ENCODE results near the gene CXXC1.
"Not testable (repeated sequence)": the region's sequence is repeated elsewhere in the genome, so short reads cannot be mapped to it uniquely, and the experiment has no call there.

The CXXC1 gene

DNA sequence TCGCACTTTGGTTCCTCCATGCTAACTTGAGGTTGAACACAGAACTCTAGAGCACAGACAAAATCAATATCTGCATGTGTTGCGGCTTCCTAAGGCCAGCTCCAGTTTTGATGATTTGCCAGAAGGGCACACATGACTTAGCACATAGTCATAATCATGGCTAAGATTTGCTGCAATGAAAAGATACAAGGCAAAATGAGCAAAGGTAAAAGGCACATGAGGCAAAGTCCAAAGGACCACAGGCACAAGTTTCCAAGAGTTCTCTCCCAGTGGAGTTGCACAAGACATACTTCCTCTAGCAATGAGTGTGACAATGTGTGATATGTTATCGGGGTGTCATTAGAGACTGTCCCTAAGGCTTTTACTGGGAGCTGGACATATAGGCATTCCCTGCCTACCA is 24.2 kb upstream of the CXXC1 start:
- TF ChIP-seq, protein P1, sequence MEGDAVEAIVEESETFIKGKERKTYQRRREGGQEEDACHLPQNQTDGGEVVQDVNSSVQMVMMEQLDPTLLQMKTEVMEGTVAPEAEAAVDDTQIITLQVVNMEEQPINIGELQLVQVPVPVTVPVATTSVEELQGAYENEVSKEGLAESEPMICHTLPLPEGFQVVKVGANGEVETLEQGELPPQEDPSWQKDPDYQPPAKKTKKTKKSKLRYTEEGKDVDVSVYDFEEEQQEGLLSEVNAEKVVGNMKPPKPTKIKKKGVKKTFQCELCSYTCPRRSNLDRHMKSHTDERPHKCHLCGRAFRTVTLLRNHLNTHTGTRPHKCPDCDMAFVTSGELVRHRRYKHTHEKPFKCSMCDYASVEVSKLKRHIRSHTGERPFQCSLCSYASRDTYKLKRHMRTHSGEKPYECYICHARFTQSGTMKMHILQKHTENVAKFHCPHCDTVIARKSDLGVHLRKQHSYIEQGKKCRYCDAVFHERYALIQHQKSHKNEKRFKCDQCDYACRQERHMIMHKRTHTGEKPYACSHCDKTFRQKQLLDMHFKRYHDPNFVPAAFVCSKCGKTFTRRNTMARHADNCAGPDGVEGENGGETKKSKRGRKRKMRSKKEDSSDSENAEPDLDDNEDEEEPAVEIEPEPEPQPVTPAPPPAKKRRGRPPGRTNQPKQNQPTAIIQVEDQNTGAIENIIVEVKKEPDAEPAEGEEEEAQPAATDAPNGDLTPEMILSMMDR (IDR thresholded peaks at IDR 0.05; ENCODE audit: low read depth, low read length), result no peak

DNA sequence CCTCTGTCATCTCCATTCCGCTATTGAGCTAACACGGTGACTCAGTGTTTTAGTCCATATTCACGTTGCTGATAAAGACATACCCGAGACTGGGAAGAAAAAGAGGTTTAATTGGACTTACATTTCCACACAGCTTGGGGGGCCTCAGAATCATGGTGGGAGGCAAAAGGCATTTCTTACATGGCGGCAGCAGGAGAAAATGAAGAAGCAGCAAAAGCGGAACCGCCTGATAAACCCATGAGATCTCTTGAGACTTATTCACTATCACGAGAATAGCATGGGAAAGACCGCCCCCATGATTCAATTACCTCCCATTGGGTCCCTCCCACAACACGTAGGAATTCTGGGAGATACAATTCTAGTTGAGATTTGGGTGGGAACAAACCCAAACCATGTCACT is 22.6 kb upstream of the CXXC1 start:
- no peak for DNase-seq
- Histone ChIP-seq H3K36me3 (no peaks in the 10 kb centered on the region), H3K27ac (no peak overlapping the region), H3K4me3 (ENCODE audit: low read depth, low read length) (no peak overlapping the region), H3K27me3 (ENCODE audit: insufficient read depth, low read depth, severe bottlenecking) (no peaks in the 10 kb centered on the region), H3K9me3 (ENCODE audit: severe bottlenecking) (peaks cover 9% of the 10 kb centered on the region)
- TF ChIP-seq, protein P1 (IDR thresholded peaks at IDR 0.05; ENCODE audit: low read depth, low read length), result no peak

More for the DNA sequence above, 24.2 kb upstream of the CXXC1 start:
- Histone ChIP-seq H3K4me3 (ENCODE audit: low read depth, low read length) (no peak overlapping the region), H3K9me3 (ENCODE audit: severe bottlenecking) (peaks cover 3% of the 10 kb centered on the region), H3K27ac (no peak overlapping the region), H3K27me3 (ENCODE audit: insufficient read depth, low read depth, severe bottlenecking) (no peaks in the 10 kb centered on the region), H3K36me3 (no peaks in the 10 kb centered on the region)
- DNase-seq, result no peak

DNA sequence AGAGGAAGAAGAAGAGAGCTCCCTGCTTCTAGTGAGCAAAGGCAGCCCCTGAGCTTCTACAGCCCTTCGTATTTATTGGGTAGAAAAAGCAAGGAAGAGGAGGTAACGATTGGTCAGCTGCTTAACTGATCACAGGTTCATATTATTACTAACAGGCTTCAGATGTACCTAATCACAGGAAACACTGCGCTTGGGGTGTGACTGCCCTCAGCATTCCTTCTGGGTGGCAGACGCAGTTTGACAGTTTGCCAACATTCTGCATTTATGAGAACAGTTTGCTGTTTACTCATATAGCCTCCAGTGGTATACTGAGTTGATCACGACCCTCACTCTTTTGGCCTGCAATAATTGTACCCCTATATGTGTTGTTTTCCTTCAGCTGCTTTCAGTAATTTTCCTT is 21.4 kb upstream of the CXXC1 start:
- DNase-seq; H3K27me3 ChIP-seq (ENCODE audit: insufficient read depth, low read depth, severe bottlenecking); H3K36me3 ChIP-seq; H3K27ac ChIP-seq; H3K4me3 ChIP-seq (ENCODE audit: low read depth, low read length): not testable (repeated sequence)
- peaks cover 14% of the 10 kb centered on the region for H3K9me3 ChIP-seq (ENCODE audit: severe bottlenecking)

DNA sequence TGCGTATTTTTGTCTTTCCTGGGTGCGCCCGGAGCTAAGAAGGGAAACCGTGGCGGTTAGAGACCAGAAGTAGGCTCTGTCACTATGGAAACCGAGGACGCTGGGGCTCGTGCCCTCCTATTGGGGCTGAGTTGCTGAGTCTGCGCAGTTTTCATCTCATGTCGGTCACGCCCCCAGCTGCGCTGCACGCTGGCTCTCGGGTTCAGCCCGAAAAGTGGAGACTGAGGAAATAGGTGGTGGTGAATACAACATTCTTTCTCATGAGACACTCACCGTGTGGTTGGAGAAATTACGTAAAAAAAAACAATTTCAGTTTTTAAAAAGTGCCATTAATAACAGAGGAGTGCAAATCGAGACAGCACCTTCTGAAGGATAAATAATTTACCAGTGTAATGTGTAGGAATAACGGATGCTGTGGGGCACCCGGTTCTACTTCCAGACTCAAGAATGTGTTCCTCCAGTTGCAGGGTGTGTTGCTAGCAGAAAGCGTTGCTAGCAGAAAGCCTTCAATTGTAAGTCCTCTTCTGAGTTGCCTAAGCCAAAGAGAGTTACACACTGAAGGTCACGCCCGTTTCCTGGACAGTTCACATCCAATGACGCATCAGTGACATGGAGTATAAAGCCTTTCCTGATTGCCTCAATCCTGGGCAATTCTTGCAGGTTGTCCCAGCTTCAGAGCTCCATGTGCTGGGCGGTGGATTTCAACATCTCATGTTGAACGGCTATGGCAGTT is 20.4 kb upstream of the CXXC1 start:
- peak; percentile 93 for DNase-seq
- Histone ChIP-seq H3K27ac (no peak overlapping the region), H3K4me3 (ENCODE audit: low read depth, low read length) (peak overlapping the region; percentile 73), H3K36me3 (no peaks in the 10 kb centered on the region), H3K9me3 (ENCODE audit: severe bottlenecking) (peaks cover 14% of the 10 kb centered on the region), H3K27me3 (ENCODE audit: insufficient read depth, low read depth, severe bottlenecking) (no peaks in the 10 kb centered on the region)
- TF ChIP-seq, protein P1 (IDR thresholded peaks at IDR 0.05; ENCODE audit: low read depth, low read length), result no peak

DNA sequence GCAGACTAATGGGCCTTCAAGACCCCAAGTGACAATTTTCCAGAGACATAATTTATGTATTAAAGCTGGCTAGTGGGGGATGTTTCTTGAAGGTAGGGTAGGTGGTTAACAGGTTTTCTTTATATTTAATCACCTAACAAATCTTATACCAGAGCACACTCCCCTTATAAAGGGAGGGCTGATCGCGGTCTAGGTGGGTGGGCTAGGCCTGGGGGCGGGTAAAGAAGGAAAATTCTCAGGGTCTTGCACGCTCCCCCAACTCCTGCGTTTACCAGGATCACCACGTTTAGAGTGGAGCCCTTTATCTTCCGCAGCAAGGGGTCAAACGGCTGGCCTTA is 19.9 kb upstream of the CXXC1 start:
- TF ChIP-seq, protein P1 (IDR thresholded peaks at IDR 0.05; ENCODE audit: low read depth, low read length), result no peak
- DNase-seq, result no peak
- Histone ChIP-seq H3K27me3 (ENCODE audit: insufficient read depth, low read depth, severe bottlenecking) (no peaks in the 10 kb centered on the region), H3K27ac (no peak overlapping the region), H3K4me3 (ENCODE audit: low read depth, low read length) (peak overlapping the region; percentile 73), H3K9me3 (ENCODE audit: severe bottlenecking) (peaks cover 14% of the 10 kb centered on the region), H3K36me3 (no peaks in the 10 kb centered on the region)

DNA sequence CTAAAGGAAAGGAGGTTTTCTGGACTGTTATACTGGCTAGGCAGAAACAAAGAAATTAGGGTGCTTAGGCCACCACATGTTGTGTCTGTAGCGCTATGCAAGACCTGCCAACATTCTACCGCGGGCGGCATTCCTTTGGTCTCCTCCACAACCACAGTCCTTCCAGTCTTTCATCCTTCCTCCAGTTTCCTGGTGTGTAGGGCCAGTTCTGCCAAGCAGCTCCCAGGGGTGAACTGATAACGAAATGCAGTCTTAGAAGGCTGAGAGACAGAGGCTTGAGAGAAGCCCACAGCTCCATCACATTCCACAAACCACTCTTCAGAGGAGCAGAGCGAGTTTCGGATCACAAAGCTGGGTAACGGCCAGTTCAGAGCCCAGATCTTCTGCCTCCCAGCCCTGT is 19.5 kb upstream of the CXXC1 start:
- H3K27ac ChIP-seq, result no peak overlapping the region
- peak overlapping the region; percentile 73 for H3K4me3 ChIP-seq (ENCODE audit: low read depth, low read length)
- no peak for DNase-seq
- TF ChIP-seq, protein P1 (IDR thresholded peaks at IDR 0.05; ENCODE audit: low read depth, low read length), result no peak
- H3K27me3 ChIP-seq (ENCODE audit: insufficient read depth, low read depth, severe bottlenecking), result no peaks in the 10 kb centered on the region
- H3K9me3 ChIP-seq (ENCODE audit: severe bottlenecking), result peaks cover 14% of the 10 kb centered on the region
- H3K36me3 ChIP-seq, result no peaks in the 10 kb centered on the region

Data from WERI-Rb-1 (cell line).